ENCODE results near the gene OAF. TPM values are rescaled to one million over a fixed set of nuclear protein-coding genes. Genes with fewer than 3 reads are reported as not detected.
A peak's percentile ranks its signal among the peaks of the same experiment; 100 is the strongest.

OAF gene
- 10 to 100 TPM; 14.5 to 17.4 TPM for total RNA-seq

- TF ChIP-seq POLR2AphosphoS5 (IDR thresholded peaks at IDR 0.05) (peak; percentile 23), POLR2A (IDR thresholded peaks at IDR 0.05) (peak; percentile 34), CTCF (IDR thresholded peaks at IDR 0.05) (peak in 2 of 4 experiments; percentile 41 to 50)
- under 1% methylated on average over 76 of the region's 108 CpGs for WGBS
- Histone ChIP-seq H3K4me1 (replicated peaks) (peaks cover 3% of the 10 kb centered on the region), H3K27me3 (replicated peaks; ENCODE audit: insufficient read depth) (no peaks in the 10 kb centered on the region), H3K9me3 (no peaks in the 10 kb centered on the region), H3K27ac (peak within 1 kb of the TSS; percentile 66 to 71), H3K36me3 (no peaks in the 10 kb centered on the region), H3K4me3 (peak within 1 kb of the TSS; percentile 58 to 62)
- DNase-seq (ENCODE audit: low spot score), result peak; percentile 50
- intact Hi-C loops (cut with DNase I), result no loop called here
Measured at GRCh38 chr11:120210626-120211521, at the start of gene OAF. TSS of gene OAF (plus strand) at chr11:120211032. CDS start at chr11:120211280, 248 bp downstream.

GRCh38 chr11:120167659-120168058, 43.2 kb upstream of the OAF start:
- H3K27me3 ChIP-seq (replicated peaks; ENCODE audit: insufficient read depth), result no peaks in the 10 kb centered on the region
- H3K4me1 ChIP-seq (replicated peaks), result no peaks in the 10 kb centered on the region
- intact Hi-C loops (cut with DNase I), result loop anchor here (5.0 kb wide), 1 partner anchor 500 kb away; no protein-coding TSS in a partner anchor
- TF ChIP-seq POLR2A (IDR thresholded peaks at IDR 0.05) (no peak), POLR2AphosphoS5 (IDR thresholded peaks at IDR 0.05) (no peak), CTCF (IDR thresholded peaks at IDR 0.05) (no peak)
- H3K9me3 ChIP-seq, result no peaks in the 10 kb centered on the region
- DNase-seq (ENCODE audit: low spot score), result no peak
- H3K27ac ChIP-seq, result no peak overlapping the region
- no peaks in the 10 kb centered on the region for H3K36me3 ChIP-seq
- no peak overlapping the region for H3K4me3 ChIP-seq
- WGBS, result 83% methylated on average over 11 of the region's 11 CpGs

- peak overlapping the region; percentile 55 to 75 for H3K27ac ChIP-seq
- no peaks in the 10 kb centered on the region for H3K36me3 ChIP-seq
- WGBS, result 40% methylated on average over 35 of the region's 35 CpGs
- intact Hi-C loops (cut with DNase I), result loop anchor here (5.0 kb wide), 1 partner anchor 501 kb away; no protein-coding TSS in a partner anchor
- TF ChIP-seq CTCF (IDR thresholded peaks at IDR 0.05), result no peak
- no peak for TF ChIP-seq POLR2A (IDR thresholded peaks at IDR 0.05)
- TF ChIP-seq POLR2AphosphoS5 (IDR thresholded peaks at IDR 0.05), result no peak
- no peaks in the 10 kb centered on the region for H3K4me1 ChIP-seq (replicated peaks)
- H3K27me3 ChIP-seq (replicated peaks; ENCODE audit: insufficient read depth), result no peaks in the 10 kb centered on the region
- no peaks in the 10 kb centered on the region for H3K9me3 ChIP-seq
- no peak for DNase-seq (ENCODE audit: low spot score)
- peak overlapping the region; percentile 38 to 43 for H3K4me3 ChIP-seq
Measured at GRCh38 chr11:120168108-120168959, 42.5 kb upstream of the OAF start.

GRCh38 chr11:120168960-120169681, 41.7 kb upstream of the OAF start:
- intact Hi-C loops (cut with DNase I), result loop anchor here (5.0 kb wide), 1 partner anchor 502 kb away; no protein-coding TSS in a partner anchor
- peak overlapping the region; percentile 38 to 43 for H3K4me3 ChIP-seq
- peak; percentile 72 for DNase-seq (ENCODE audit: low spot score)
- peak; percentile 90 to 98 (median 92) for TF ChIP-seq CTCF (IDR thresholded peaks at IDR 0.05)
- no peak for TF ChIP-seq POLR2A (IDR thresholded peaks at IDR 0.05)
- peak; percentile 8 for TF ChIP-seq POLR2AphosphoS5 (IDR thresholded peaks at IDR 0.05)
- H3K36me3 ChIP-seq, result no peaks in the 10 kb centered on the region
- H3K27me3 ChIP-seq (replicated peaks; ENCODE audit: insufficient read depth), result no peaks in the 10 kb centered on the region
- H3K27ac ChIP-seq, result peak overlapping the region; percentile 55 to 75
- WGBS, result 2% methylated on average over 65 of the region's 71 CpGs
- no peaks in the 10 kb centered on the region for H3K9me3 ChIP-seq
- H3K4me1 ChIP-seq (replicated peaks), result no peaks in the 10 kb centered on the region
